ENCODE results near the gene OOSP3.

OOSP3 gene

GRCh38 chr11:59891781-59892181 is 13.2 kb downstream of the OOSP3 start:
- H3K36me3 ChIP-seq (ENCODE audit: insufficient read depth, low read length), result no peaks in the 10 kb centered on the region
- no peaks in the 10 kb centered on the region for H3K79me2 ChIP-seq (ENCODE audit: insufficient read depth, low read length)
- no peaks in the 10 kb centered on the region for H4K20me1 ChIP-seq (ENCODE audit: insufficient read depth, low read length)
- no peaks in the 10 kb centered on the region for H3K9me2 ChIP-seq (ENCODE audit: low read depth, low read length)
- no peak overlapping the region for H3K4me2 ChIP-seq (ENCODE audit: low read length)
- no peaks in the 10 kb centered on the region for H3K9me3 ChIP-seq (ENCODE audit: low read length)
- H3K4me1 ChIP-seq (ENCODE audit: insufficient read depth, low read length, severe bottlenecking), result no peaks in the 10 kb centered on the region
- H3K27me3 ChIP-seq (ENCODE audit: insufficient read depth, low read length), result no peaks in the 10 kb centered on the region
- no peak overlapping the region for H3K4me3 ChIP-seq (ENCODE audit: low read depth, low read length, poor library complexity, severe bottlenecking)
- TF ChIP-seq CTCF (IDR thresholded peaks at IDR 0.05; ENCODE audit: low read length) (no peak), EZH2 (IDR thresholded peaks at IDR 0.05; ENCODE audit: borderline replicate concordance, low read length) (no peak)
- H3F3A ChIP-seq (ENCODE audit: insufficient read depth, low read length), result no peaks in the 10 kb centered on the region
- no peak overlapping the region for H3K27ac ChIP-seq (ENCODE audit: low read depth, low read length, poor library complexity, severe bottlenecking)
- H3K9ac ChIP-seq (ENCODE audit: low read length), result no peak overlapping the region
- H2AFZ ChIP-seq (ENCODE audit: low read length), result no peak overlapping the region

GRCh38 chr11:59894616-59895015 is 16.0 kb downstream of the OOSP3 start:
- TF ChIP-seq EZH2 (IDR thresholded peaks at IDR 0.05; ENCODE audit: borderline replicate concordance, low read length), result no peak
- no peak for TF ChIP-seq CTCF (IDR thresholded peaks at IDR 0.05; ENCODE audit: low read length)
- H3K4me2 ChIP-seq (ENCODE audit: low read length), result no peak overlapping the region
- no peaks in the 10 kb centered on the region for H3K36me3 ChIP-seq (ENCODE audit: insufficient read depth, low read length)
- no peaks in the 10 kb centered on the region for H3K9me3 ChIP-seq (ENCODE audit: low read length)
- no peaks in the 10 kb centered on the region for H3K9me2 ChIP-seq (ENCODE audit: low read depth, low read length)
- H3K27ac ChIP-seq (ENCODE audit: low read depth, low read length, poor library complexity, severe bottlenecking), result no peak overlapping the region
- H3K4me1 ChIP-seq (ENCODE audit: insufficient read depth, low read length, severe bottlenecking), result no peaks in the 10 kb centered on the region
- H3K79me2 ChIP-seq (ENCODE audit: insufficient read depth, low read length), result no peaks in the 10 kb centered on the region
- no peaks in the 10 kb centered on the region for H3F3A ChIP-seq (ENCODE audit: insufficient read depth, low read length)
- no peak overlapping the region for H2AFZ ChIP-seq (ENCODE audit: low read length)
- H3K9ac ChIP-seq (ENCODE audit: low read length), result no peak overlapping the region
- H4K20me1 ChIP-seq (ENCODE audit: insufficient read depth, low read length), result no peaks in the 10 kb centered on the region
- no peak overlapping the region for H3K4me3 ChIP-seq (ENCODE audit: low read depth, low read length, poor library complexity, severe bottlenecking)
- H3K27me3 ChIP-seq (ENCODE audit: insufficient read depth, low read length), result no peaks in the 10 kb centered on the region

- Histone ChIP-seq H3F3A (ENCODE audit: insufficient read depth, low read length) (no peaks in the 10 kb centered on the region), H3K9me2 (ENCODE audit: low read depth, low read length) (no peaks in the 10 kb centered on the region), H2AFZ (ENCODE audit: low read length) (no peak overlapping the region), H4K20me1 (ENCODE audit: insufficient read depth, low read length) (no peaks in the 10 kb centered on the region), H3K36me3 (ENCODE audit: insufficient read depth, low read length) (no peaks in the 10 kb centered on the region), H3K4me3 (ENCODE audit: low read depth, low read length, poor library complexity, severe bottlenecking) (no peak overlapping the region), H3K4me2 (ENCODE audit: low read length) (no peak overlapping the region), H3K4me1 (ENCODE audit: insufficient read depth, low read length, severe bottlenecking) (no peaks in the 10 kb centered on the region), H3K79me2 (ENCODE audit: insufficient read depth, low read length) (no peaks in the 10 kb centered on the region), H3K9ac (ENCODE audit: low read length) (no peak overlapping the region), H3K27ac (ENCODE audit: low read depth, low read length, poor library complexity, severe bottlenecking) (no peak overlapping the region), H3K9me3 (ENCODE audit: low read length) (no peaks in the 10 kb centered on the region), H3K27me3 (ENCODE audit: insufficient read depth, low read length) (no peaks in the 10 kb centered on the region)
- no peak for TF ChIP-seq EZH2 (IDR thresholded peaks at IDR 0.05; ENCODE audit: borderline replicate concordance, low read length)
- TF ChIP-seq CTCF (IDR thresholded peaks at IDR 0.05; ENCODE audit: low read length), result no peak
These were observed 19.5 kb downstream of the OOSP3 start for GRCh38 chr11:59898046-59898445.

All from OCI-LY1 (cell line).